Esophagus squamous epithelium (tissue), 4 donors: ENCODE data around the gene BRK1.

ENCODE experiments used
- CTCF ChIP-seq, 6 experiments: fragments of 450-650 bp in 4 of 6; fragments of 200-600 bp in 2 of 6; sonication (generic) in 2 of 6; IDR thresholded peaks; one replicate each; pipeline ENCODE4 v1.5.1; 2016 to 2019; ENCODE audit warnings: antibody characterized with exemption in 6 of 6, mild to moderate bottlenecking in 4 of 6, moderate library complexity in 4 of 6
- POLR2A ChIP-seq, 4 donors: fragments of 450-650 bp; IDR thresholded peaks; one replicate each; pipeline ENCODE4 v1.6.1; 2017; ENCODE audit warnings: antibody characterized with exemption in 4 of 4, mild to moderate bottlenecking in 4 of 4, moderate library complexity in 3 of 4

- TF ChIP-seq CTCF (IDR thresholded peaks at IDR 0.05): no peak
- no peak for TF ChIP-seq POLR2A (IDR thresholded peaks at IDR 0.05)
Measured at GRCh38 chr3:10136426-10137005, 21.0 kb downstream of the BRK1 start.
